Kidney glomerular epithelial cell (primary cell): ENCODE results near the gene PLCH2.
A peak's percentile ranks its signal among the peaks of the same experiment; 100 is the strongest.

Experiments used
- DNase-seq: peaks from one replicate; lab custom pipeline; 2025; lab: John Stamatoyannopoulos, UW

Gene PLCH2

GRCh38 chr1:2528966-2529783, 53.1 kb downstream of the PLCH2 start:
- no peak for DNase-seq

GRCh38 chr1:2529784-2530512, 53.9 kb downstream of the PLCH2 start, which contains the start of gene HES5:
TSS of gene HES5 (minus strand) at chr1:2530263. CDS start at chr1:2530164, 99 bp downstream.
- DNase-seq: no peak

- no peak for DNase-seq
Measured at GRCh38 chr1:2530513-2531361, 54.6 kb downstream of the PLCH2 start.

GRCh38 chr1:2532485-2533160, 56.5 kb downstream of the PLCH2 start:
- DNase-seq: no peak

GRCh38 chr1:2533365-2533764, 57.3 kb downstream of the PLCH2 start:
- DNase-seq: no peak

GRCh38 chr1:2534315-2534686, 58.2 kb downstream of the PLCH2 start:
- DNase-seq: no peak

- peak; percentile 66 for DNase-seq
Measured at GRCh38 chr1:2534687-2535441, 58.8 kb downstream of the PLCH2 start.

- no peak for DNase-seq
Measured at GRCh38 chr1:2535455-2535854, 59.4 kb downstream of the PLCH2 start.

- no peak for DNase-seq
Measured at GRCh38 chr1:2535981-2536380, 59.9 kb downstream of the PLCH2 start.

- DNase-seq: no peak
Measured at GRCh38 chr1:2537784-2538115, 61.7 kb downstream of the PLCH2 start.

GRCh38 chr1:2538376-2538775, 62.3 kb downstream of the PLCH2 start:
- no peak for DNase-seq

GRCh38 chr1:2538872-2539271, 62.8 kb downstream of the PLCH2 start:
- DNase-seq: no peak

GRCh38 chr1:2539312-2539907, 63.3 kb downstream of the PLCH2 start:
- DNase-seq: no peak

- DNase-seq: no peak
Measured at GRCh38 chr1:2540816-2541492, 64.9 kb downstream of the PLCH2 start.

GRCh38 chr1:2541619-2542245, 65.6 kb downstream of the PLCH2 start:
- no peak for DNase-seq

GRCh38 chr1:2542246-2542915, 66.3 kb downstream of the PLCH2 start:
- DNase-seq: no peak

GRCh38 chr1:2543543-2544092, 67.5 kb downstream of the PLCH2 start:
- no peak for DNase-seq

GRCh38 chr1:2544093-2544874, 68.2 kb downstream of the PLCH2 start:
- no peak for DNase-seq
